Mucosa of stomach (tissue), 1 donor: ENCODE measurements around the gene MAGEC1.

Experiments
- H3K27me3 ChIP-seq: one replicate; pipeline ENCODE4 v1.7.0; 2013; ENCODE audit warnings: mild to moderate bottlenecking, low read length; ENCODE audit not compliant: control insufficient read depth, insufficient read depth
- H3K36me3 ChIP-seq: one replicate; pipeline ENCODE4 v1.7.0; 2013; ENCODE audit warnings: low read length; ENCODE audit not compliant: control insufficient read depth, insufficient read depth
- H3K4me1 ChIP-seq: one replicate; pipeline ENCODE4 v1.7.0; 2013; ENCODE audit warnings: mild to moderate bottlenecking, low read length; ENCODE audit not compliant: control insufficient read depth, insufficient read depth
- H3K4me3 ChIP-seq: one replicate; pipeline ENCODE4 v1.7.0; 2013; ENCODE audit warnings: low read length
- H3K9ac ChIP-seq: one replicate; pipeline ENCODE4 v1.7.0; 2013; ENCODE audit warnings: mild to moderate bottlenecking, low read length, moderate library complexity
- H3K9me3 ChIP-seq: one replicate; pipeline ENCODE4 v1.7.0; 2013; ENCODE audit warnings: mild to moderate bottlenecking, low read length, moderate library complexity; ENCODE audit not compliant: control insufficient read depth
- donor health status: Pancreatic carcinoma.

MAGEC1 gene

GRCh38 chrX:141935645-141936044, 32.0 kb downstream of the MAGEC1 start:
- H3K27me3 ChIP-seq: no peaks in the 10 kb centered on the region
- H3K36me3 ChIP-seq: no peaks in the 10 kb centered on the region
- no peak overlapping the region for H3K4me3 ChIP-seq
- H3K9ac ChIP-seq: no peak overlapping the region
- no peaks in the 10 kb centered on the region for H3K4me1 ChIP-seq
- no peaks in the 10 kb centered on the region for H3K9me3 ChIP-seq

GRCh38 chrX:141936080-141936479, 32.4 kb downstream of the MAGEC1 start:
- Histone ChIP-seq H3K9me3 (no peaks in the 10 kb centered on the region), H3K4me3 (no peak overlapping the region), H3K9ac (no peak overlapping the region), H3K4me1 (no peaks in the 10 kb centered on the region), H3K36me3 (no peaks in the 10 kb centered on the region), H3K27me3 (no peaks in the 10 kb centered on the region)

GRCh38 chrX:141941234-141941633, 37.5 kb downstream of the MAGEC1 start:
- Histone ChIP-seq H3K27me3 (no peaks in the 10 kb centered on the region), H3K4me1 (no peaks in the 10 kb centered on the region), H3K36me3 (no peaks in the 10 kb centered on the region), H3K4me3 (no peak overlapping the region), H3K9me3 (no peaks in the 10 kb centered on the region), H3K9ac (no peak overlapping the region)

GRCh38 chrX:141945426-141945825, 41.7 kb downstream of the MAGEC1 start:
- no peaks in the 10 kb centered on the region for H3K9me3 ChIP-seq
- H3K4me1 ChIP-seq: no peaks in the 10 kb centered on the region

GRCh38 chrX:141947350-141947749, 43.7 kb downstream of the MAGEC1 start:
- no peaks in the 10 kb centered on the region for H3K36me3 ChIP-seq
- no peaks in the 10 kb centered on the region for H3K9me3 ChIP-seq
- no peak overlapping the region for H3K9ac ChIP-seq

More at GRCh38 chrX:141945426-141945825, 41.7 kb downstream of the MAGEC1 start:
- Histone ChIP-seq H3K4me3 (no peak overlapping the region), H3K36me3 (no peaks in the 10 kb centered on the region), H3K9ac (no peak overlapping the region), H3K27me3 (no peaks in the 10 kb centered on the region)

GRCh38 chrX:141952603-141953002, 48.9 kb downstream of the MAGEC1 start:
- Histone ChIP-seq H3K9me3 (no peaks in the 10 kb centered on the region), H3K4me3 (no peak overlapping the region), H3K36me3 (no peaks in the 10 kb centered on the region), H3K27me3 (no peaks in the 10 kb centered on the region), H3K9ac (no peak overlapping the region), H3K4me1 (no peaks in the 10 kb centered on the region)

More at GRCh38 chrX:141947350-141947749, 43.7 kb downstream of the MAGEC1 start:
- Histone ChIP-seq H3K27me3 (no peaks in the 10 kb centered on the region), H3K4me3 (no peak overlapping the region), H3K4me1 (no peaks in the 10 kb centered on the region)

- H3K9me3 ChIP-seq: no peaks in the 10 kb centered on the region
- no peaks in the 10 kb centered on the region for H3K36me3 ChIP-seq
- H3K4me1 ChIP-seq: no peaks in the 10 kb centered on the region
- no peak overlapping the region for H3K4me3 ChIP-seq
- H3K27me3 ChIP-seq: no peaks in the 10 kb centered on the region
- H3K9ac ChIP-seq: no peak overlapping the region
Measured at GRCh38 chrX:141958675-141959074, 55.0 kb downstream of the MAGEC1 start.
